Measurements from ENCODE around the gene STX3.

- TF ChIP-seq POLR2AphosphoS5 (IDR thresholded peaks at IDR 0.05) (no peak), CTCF (IDR thresholded peaks at IDR 0.05) (no peak)
Measured at GRCh38 chr11:59770869-59771268, 15.7 kb downstream of the STX3 start.

Data from prostate gland (tissue), 2 donors.